ENCODE results near the gene TMEM232. TPM values are rescaled to one million over a fixed set of nuclear protein-coding genes. Genes with fewer than 3 reads are reported as not detected.

Gene TMEM232
- total and polyA plus RNA-seq, 2 of the 4 experiments (the other 2 are of a cell fraction), result 0.17 to 0.36 TPM

DNA sequence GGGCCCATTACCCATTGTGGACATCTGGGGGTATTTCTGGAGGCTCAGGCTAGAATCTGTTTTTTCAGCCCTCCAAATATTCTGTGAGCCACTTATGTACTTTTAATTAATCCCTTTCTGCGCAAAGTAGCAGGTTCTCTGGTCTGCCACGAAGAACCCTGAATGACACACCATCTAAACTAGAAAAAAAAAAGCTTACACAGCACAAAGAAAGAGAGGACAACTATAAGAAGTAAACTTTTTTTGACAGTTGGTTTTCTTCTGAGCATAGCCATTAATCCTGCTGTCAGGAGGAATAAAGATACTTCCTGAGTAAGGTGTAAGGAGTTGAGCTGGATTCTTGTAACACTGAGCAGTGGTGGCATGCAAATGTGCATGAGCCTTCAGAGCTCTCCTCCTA is 327.5 kb downstream of the TMEM232 start:
- Histone ChIP-seq H3K14ac (replicated peaks; ENCODE audit: low read depth, low read length) (no peak overlapping the region), H3K4ac (ENCODE audit: low read depth, low read length) (no peak overlapping the region), H3K27ac (ENCODE audit: insufficient read depth, low read length) (no peak overlapping the region), H3K23ac (ENCODE audit: low read depth, low read length) (no peak overlapping the region), H4K20me1 (ENCODE audit: insufficient read depth, low read length) (no peaks in the 10 kb centered on the region), H3K4me2 (ENCODE audit: low read depth, low read length) (no peak overlapping the region), H2AFZ (replicated peaks; ENCODE audit: low read length, poor library complexity) (no peak overlapping the region), H3K36me3 (ENCODE audit: control insufficient read depth, insufficient read depth, low read length) (no peaks in the 10 kb centered on the region), H3K56ac (ENCODE audit: extremely low read depth, insufficient read depth, low read length) (no peak overlapping the region), H4K8ac (ENCODE audit: low read depth in 2 of 2, low read length in 2 of 2) (no peak overlapping the region), H3K9me1 (ENCODE audit: insufficient read depth, low read length) (no peaks in the 10 kb centered on the region), H3K4me3 (ENCODE audit: insufficient read depth, low read depth, low read length) (no peak overlapping the region), H2BK120ac (ENCODE audit: low read depth, low read length) (no peak overlapping the region), H2AK9ac (replicated peaks; ENCODE audit: low read depth, low read length, poor library complexity) (no peak overlapping the region), H3K27me3 (ENCODE audit: control insufficient read depth, insufficient read depth, low read length) (no peaks in the 10 kb centered on the region), H4K91ac (ENCODE audit: insufficient read depth, low read depth, low read length) (no peak overlapping the region), H2AK5ac (ENCODE audit: low read depth, low read length) (no peak overlapping the region), H3K9ac (ENCODE audit: low read depth, low read length) (no peak overlapping the region), H4K5ac (ENCODE audit: low read depth, low read length) (no peak overlapping the region), H2BK15ac (ENCODE audit: low read depth, low read length) (no peak overlapping the region), H3K9me3 (ENCODE audit: control insufficient read depth, insufficient read depth, low read length) (no peaks in the 10 kb centered on the region), H3K4me1 (ENCODE audit: control insufficient read depth, insufficient read depth, low read length) (no peaks in the 10 kb centered on the region), H3K79me1 (ENCODE audit: low read depth in 1 of 2, low read length in 2 of 2) (no peaks in the 10 kb centered on the region), H2BK5ac (ENCODE audit: low read depth, low read length, poor library complexity, severe bottlenecking) (no peak overlapping the region), H3K18ac (ENCODE audit: low read depth, low read length) (no peak overlapping the region), H2BK20ac (ENCODE audit: low read depth, low read length) (no peak overlapping the region)
- intact Hi-C loops (cut with micrococcal nuclease) (no loop called here), in situ Hi-C loops (cut with MboI; ENCODE audit: low sequenced_read_pairs) (no loop called here), dilution Hi-C loops (cut with HindIII; ENCODE audit: low sequenced_read_pairs, unreplicated experiment) (no loop called here)
- POLR2A ChIA-PET (ENCODE audit: unreplicated experiment), result no interaction called here
- DNase-seq (no peak), ATAC-seq (ENCODE audit: low read depth) (no peak)
- CTCF ChIA-PET, result no interaction called here
- WGBS, 2 experiments (ENCODE audit: extremely low coverage in 2 of 2, insufficient read length in 1 of 2), result no CpG with 5 or more reads among the region's 2 CpGs
- TF ChIP-seq MAZ (IDR thresholded peaks at IDR 0.05; ENCODE audit: borderline replicate concordance, low read depth, low read length), result no peak
- 0 out of 2 replicates have a peak, but pooled peaks have one; percentile 33 for TF ChIP-seq MAFK (IDR thresholded peaks at IDR 0.05; ENCODE audit: low read depth, low read length)
- no TSS peak for BruUV-seq (replicated peaks)
